HepG2 (cell line): Measurements from ENCODE around the gene BTAF1. TPM values are rescaled to one million over a fixed set of nuclear protein-coding genes. Genes with fewer than 3 reads are reported as not detected.
A peak's percentile ranks its signal among the peaks of the same experiment; 100 is the strongest.

Experiments used
- CREB1 ChIP-seq, 2 experiments: fragments of 450-650 bp in 1 of 2; IDR thresholded peaks; 2 replicates each; pipeline ENCODE4 v1.6.1; 2016 to 2017; ENCODE audit warnings: control low read depth in 1 of 2, mild to moderate bottlenecking in 1 of 2, missing compliant biosample characterization in 1 of 2, missing genetic modification characterization in 1 of 2
- EED ChIP-seq: sonication (generic); formaldehyde crosslinking; IDR thresholded peaks from 2 replicates; pipeline ENCODE4 v1.5.0; 2020; ENCODE audit warnings: mild to moderate bottlenecking, missing genetic modification reagents
- HDAC1 ChIP-seq: sonication (generic); formaldehyde crosslinking; IDR thresholded peaks from 2 replicates; pipeline ENCODE4 v1.5.1; 2020; ENCODE audit warnings: mild to moderate bottlenecking, missing genetic modification reagents
- HNF4G ChIP-seq, 2 experiments: sonication (generic) in 1 of 2; formaldehyde crosslinking in 1 of 2; IDR thresholded peaks; 2 replicates each; pipeline versions ENCODE4 v1.4.0 to v1.6.1; 2011 to 2020; ENCODE audit warnings: borderline replicate concordance in 2 of 2, low read depth in 2 of 2, mild to moderate bottlenecking in 2 of 2, low read length in 1 of 2, missing genetic modification reagents in 1 of 2, moderate library complexity in 1 of 2
- KDM2A ChIP-seq: sonication (generic); formaldehyde crosslinking; IDR thresholded peaks from 2 replicates; pipeline ENCODE4 v1.4.0; 2020; ENCODE audit warnings: low read depth, missing genetic modification reagents, borderline replicate concordance
- LRRFIP1 ChIP-seq: sonication (generic); formaldehyde crosslinking; conservative IDR thresholded peaks from 2 replicates; pipeline ENCODE4 v1.4.0; 2020; ENCODE audit warnings: missing genetic modification reagents
- NAIF1 ChIP-seq: sonication (generic); formaldehyde crosslinking; IDR thresholded peaks from 2 replicates; pipeline ENCODE4 v1.5.0; 2020; ENCODE audit warnings: mild to moderate bottlenecking, missing genetic modification reagents, borderline replicate concordance
- NFE2L2 ChIP-seq: fragments of 150-350 bp; IDR thresholded peaks from 2 replicates; pipeline ENCODE4 v1.6.1; 2014; ENCODE audit warnings: low read length
- NFRKB ChIP-seq: fragments of 450-650 bp; IDR thresholded peaks from 2 replicates; pipeline ENCODE4 v1.6.1; 2017
- SMAD3 ChIP-seq: sonication (generic); formaldehyde crosslinking; IDR thresholded peaks from 2 replicates; pipeline ENCODE4 v1.4.0; 2020; ENCODE audit warnings: missing genetic modification reagents
- SUZ12 ChIP-seq: fragments of 150-350 bp; IDR thresholded peaks from 2 replicates; pipeline ENCODE4 v1.6.1; 2014; ENCODE audit warnings: low read depth, low read length
- TBP ChIP-seq: sonication (generic); formaldehyde crosslinking; IDR thresholded peaks from 2 replicates; pipeline ENCODE4 v1.5.0; 2020; ENCODE audit warnings: missing genetic modification reagents
- TOE1 ChIP-seq: sonication (generic); formaldehyde crosslinking; IDR thresholded peaks from 2 replicates; pipeline ENCODE4 v1.4.0; 2020; ENCODE audit warnings: mild to moderate bottlenecking, missing genetic modification reagents
- ZBTB33 ChIP-seq: sonication (generic); formaldehyde crosslinking; IDR thresholded peaks from 2 replicates; pipeline ENCODE4 v1.4.0; 2020; ENCODE audit warnings: missing genetic modification reagents
- ZC3H13 ChIP-seq: sonication (generic); formaldehyde crosslinking; IDR thresholded peaks from 2 replicates; pipeline ENCODE4 v1.8.1; 2023; ENCODE audit warnings: mild to moderate bottlenecking, missing genetic modification reagents, moderate library complexity
- ZEB1 ChIP-seq: IDR thresholded peaks from 2 replicates; pipeline ENCODE4 v1.6.1; 2012; ENCODE audit warnings: mild to moderate bottlenecking, low read depth, inconsistent platforms; ENCODE audit not compliant: insufficient replicate concordance
- ZFP82 ChIP-seq: sonication (generic); formaldehyde crosslinking; IDR thresholded peaks from 2 replicates; pipeline ENCODE4 v1.5.1; 2020; ENCODE audit warnings: mild to moderate bottlenecking, missing genetic modification reagents, borderline replicate concordance
- ZFX ChIP-seq: sonication (generic); formaldehyde crosslinking; IDR thresholded peaks from 2 replicates; pipeline ENCODE4 v1.4.0; 2020; ENCODE audit warnings: mild to moderate bottlenecking, low read depth, missing genetic modification reagents, moderate library complexity
- ZNF432 ChIP-seq: sonication (generic); formaldehyde crosslinking; IDR thresholded peaks from 2 replicates; pipeline ENCODE4 v1.5.0; 2020; ENCODE audit warnings: missing genetic modification reagents, mild to moderate bottlenecking, borderline replicate concordance
- ZNF460 ChIP-seq: sonication (generic); formaldehyde crosslinking; IDR thresholded peaks from 2 replicates; pipeline ENCODE4 v1.5.1; 2020; ENCODE audit warnings: missing genetic modification reagents, mild to moderate bottlenecking, borderline replicate concordance
- ZNF547 ChIP-seq: sonication (generic); formaldehyde crosslinking; IDR thresholded peaks from 2 replicates; pipeline ENCODE4 v1.5.1; 2020; ENCODE audit warnings: mild to moderate bottlenecking, missing genetic modification reagents
- ZNF550 ChIP-seq: sonication (generic); formaldehyde crosslinking; IDR thresholded peaks from 2 replicates; pipeline ENCODE4 v1.4.0; 2020; ENCODE audit warnings: mild to moderate bottlenecking, missing genetic modification reagents, borderline replicate concordance
- ZNF605 ChIP-seq: sonication (generic); formaldehyde crosslinking; IDR thresholded peaks from 2 replicates; pipeline ENCODE4 v1.8.0; 2022; ENCODE audit warnings: mild to moderate bottlenecking, missing genetic modification reagents
- ZNF615 ChIP-seq: sonication (generic); formaldehyde crosslinking; IDR thresholded peaks from 2 replicates; pipeline ENCODE4 v1.5.0; 2020; ENCODE audit warnings: mild to moderate bottlenecking, missing genetic modification reagents, borderline replicate concordance
- polyA plus RNA-seq, 8 experiments: library from polyadenylated mRNA; depleted of rRNA in 3 of 8; stranded (reverse) in 7 of 8; unstranded in 1 of 8; fragments of >200 nt; fragmentation: Illumina TruSeq in 4 of 8; extraction: Trizol in 4 of 8; gene quantifications; 2 replicates each; pipeline versions ENCODE4 v1.2.1 to v1.2.3, GENCODE V29; 2011 to 2016; ENCODE audit warnings: low read depth in 4 of 8, missing spikeins in 1 of 8, mixed read lengths in 1 of 8; ENCODE audit not compliant: insufficient read depth in 1 of 8
- total RNA-seq, 5 experiments: library from RNA; depleted of rRNA; stranded (reverse); fragments of >200 nt; fragmentation: Illumina TruSeq; extraction: Trizol; gene quantifications; 2 replicates each; pipeline ENCODE4 v1.2.3, GENCODE V29; 2016; ENCODE audit warnings: low read depth in 1 of 5

Gene BTAF1
- total and polyA plus RNA-seq, 2 of the 13 experiments (the other 11 are each of a cell fraction or from before 2014, with no cell fraction given), result 38.6 to 54.1 TPM

- TF ChIP-seq ZBTB33 (CRISPR knock-in tag) (no peak), ZC3H13 (CRISPR knock-in tag) (peak; percentile 61; the same call in 1 of the 2 replicates), ZEB1 (peak; percentile 55), ZNF615 (peak; percentile 75; the same call in 1 of the 2 replicates), ZNF547 (peak; percentile 91), ZFX (CRISPR knock-in tag) (peak; percentile 99), CREB1 (IDR thresholded peaks at IDR 0.05) (peak; percentile 97), CREB1 (CRISPR knock-in tag; IDR thresholded peaks at IDR 0.05) (peak; percentile 98), SMAD3 (CRISPR knock-in tag) (peak; percentile 81), KDM2A (CRISPR knock-in tag) (peak; percentile 88), TBP (no peak), NAIF1 (peak; percentile 89), EED (CRISPR knock-in tag) (peak; percentile 94), NFE2L2 (no peak), TOE1 (CRISPR knock-in tag) (peak; percentile 77; the same call in 1 of the 2 replicates), ZFP82 (CRISPR knock-in tag) (peak; percentile 84), HNF4G (IDR thresholded peaks at IDR 0.05; ENCODE audit: borderline replicate concordance, low read depth, low read length) (no peak), HNF4G (CRISPR knock-in tag; IDR thresholded peaks at IDR 0.05; ENCODE audit: borderline replicate concordance, low read depth) (no peak), HDAC1 (CRISPR knock-in tag) (peak; percentile 90), ZNF432 (CRISPR knock-in tag) (no peak), ZNF550 (CRISPR knock-in tag) (0 out of 2 replicates have a peak, but pooled peaks have one; percentile 26), ZNF605 (CRISPR knock-in tag) (peak; percentile 86), ZNF460 (no peak), SUZ12 (no peak), NFRKB (no peak), LRRFIP1 (CRISPR knock-in tag) (no peak)
Measured at GRCh38 chr10:91923371-91924211, at the start of gene BTAF1 (continued).
